CD14-positive monocyte (primary cell): Measurements from ENCODE around the gene C20orf173. TPM values are rescaled to one million over a fixed set of nuclear protein-coding genes. Genes with fewer than 3 reads are reported as not detected.

Experiments used
- DNase-seq, 3 donors: peaks; one replicate each; pipeline ENCODE4 v3.0.0-alpha.2; 2011 to 2022
- H2AFZ ChIP-seq: 2 replicates; pipeline ENCODE4 v1.6.0; 2012; ENCODE audit warnings: mild to moderate bottlenecking, low read depth, low read length, inconsistent platforms; ENCODE audit not compliant: insufficient read depth, poor library complexity, severe bottlenecking
- H3K27ac ChIP-seq, 2 donors: 1 replicate in 1 of 2; 2 replicates in 1 of 2; pipeline ENCODE4 v1.5.1; 2012 to 2013; ENCODE audit warnings: low read length in 2 of 2, control low read depth in 1 of 2, inconsistent platforms in 1 of 2, low read depth in 1 of 2, mild to moderate bottlenecking in 1 of 2
- H3K27me3 ChIP-seq, 2 donors: one replicate each; pipeline versions ENCODE4 v1.6.0 to v1.6.1; 2011 to 2013; ENCODE audit warnings: low read length in 2 of 2; ENCODE audit not compliant: control insufficient read depth in 2 of 2, insufficient read depth in 2 of 2
- H3K36me3 ChIP-seq, 2 donors: replicated peaks in 1 of 2; 1 replicate in 1 of 2; 2 replicates in 1 of 2; pipeline versions ENCODE4 v1.5.1 to v1.6.1; 2012 to 2013; ENCODE audit warnings: low read length in 2 of 2, control low read depth in 1 of 2, inconsistent platforms in 1 of 2, mild to moderate bottlenecking in 1 of 2; ENCODE audit not compliant: insufficient read depth in 2 of 2, control insufficient read depth in 1 of 2
- H3K4me1 ChIP-seq, 2 donors: 1 replicate in 1 of 2; 2 replicates in 1 of 2; pipeline versions ENCODE4 v1.5.1 to v1.6.1; 2012 to 2013; ENCODE audit warnings: low read length in 2 of 2, control low read depth in 1 of 2, inconsistent platforms in 1 of 2, mild to moderate bottlenecking in 1 of 2, moderate library complexity in 1 of 2; ENCODE audit not compliant: insufficient read depth in 2 of 2, control insufficient read depth in 1 of 2
- H3K4me2 ChIP-seq: replicated peaks from 2 replicates; pipeline ENCODE3; 2012; ENCODE audit warnings: low read length, moderate library complexity, mild to moderate bottlenecking; ENCODE audit not compliant: poor library complexity, severe bottlenecking; ENCODE audit errors: extremely low read depth
- H3K4me3 ChIP-seq, 3 experiments: fragments of 200-600 bp in 1 of 3; sonication (generic) in 1 of 3; replicated peaks in 1 of 3; 1 replicate in 2 of 3; 2 replicates in 1 of 3; pipeline ENCODE4 v1.5.1; 2011 to 2013; ENCODE audit warnings: low read length in 3 of 3, mild to moderate bottlenecking in 3 of 3, control low read depth in 2 of 3, low read depth in 2 of 3, inconsistent platforms in 1 of 3, moderate library complexity in 1 of 3
- H3K79me2 ChIP-seq: 2 replicates; pipeline ENCODE4 v1.6.0; 2012; ENCODE audit warnings: mild to moderate bottlenecking, control low read depth, inconsistent platforms, low read length, moderate library complexity; ENCODE audit not compliant: insufficient read depth
- H3K9ac ChIP-seq: 2 replicates; pipeline ENCODE4 v1.6.0; 2017; ENCODE audit warnings: low read length, mild to moderate bottlenecking; ENCODE audit not compliant: insufficient read depth, poor library complexity, severe bottlenecking
- H3K9me3 ChIP-seq, 2 donors: replicated peaks in 1 of 2; 1 replicate in 1 of 2; 2 replicates in 1 of 2; pipeline versions ENCODE4 v1.5.1 to v1.6.1; 2012 to 2013; ENCODE audit warnings: low read length in 2 of 2, control low read depth in 1 of 2; ENCODE audit not compliant: control insufficient read depth in 1 of 2, insufficient read depth in 1 of 2
- H4K20me1 ChIP-seq: 2 replicates; pipeline ENCODE4 v1.6.0; 2012; ENCODE audit warnings: mild to moderate bottlenecking, low read length, control low read depth, moderate library complexity; ENCODE audit not compliant: insufficient read depth
- H3K27ac Mint-ChIP-seq, 7 donors: one replicate each; pipeline ENCODE4 v1.8.0; 2020; ENCODE audit warnings: mild to moderate bottlenecking in 7 of 7, mixed read lengths in 7 of 7, moderate library complexity in 6 of 7, inconsistent platforms in 2 of 7
- H3K27me3 Mint-ChIP-seq, 3 donors: one replicate each; pipeline ENCODE4 v1.8.0; 2021 to 2022; ENCODE audit warnings: low read depth in 3 of 3, mild to moderate bottlenecking in 3 of 3, mixed read lengths in 3 of 3, moderate library complexity in 3 of 3, inconsistent platforms in 1 of 3
- H3K36me3 Mint-ChIP-seq, 2 donors: one replicate each; pipeline ENCODE4 v1.8.0; 2020; ENCODE audit warnings: mixed read lengths in 2 of 2, inconsistent platforms in 1 of 2, mild to moderate bottlenecking in 1 of 2
- H3K4me1 Mint-ChIP-seq: one replicate; pipeline ENCODE4 v1.8.0; 2020; ENCODE audit warnings: mild to moderate bottlenecking, mixed read lengths
- H3K4me3 Mint-ChIP-seq, 2 donors: one replicate each; pipeline ENCODE4 v1.8.0; 2020; ENCODE audit warnings: mild to moderate bottlenecking in 2 of 2, mixed read lengths in 2 of 2, moderate library complexity in 1 of 2
- H3K9me3 Mint-ChIP-seq, 7 donors: one replicate each; pipeline ENCODE4 v1.8.0; 2020 to 2022; ENCODE audit warnings: mixed read lengths in 7 of 7, mild to moderate bottlenecking in 6 of 7, moderate library complexity in 6 of 7, inconsistent platforms in 2 of 7
- CTCF ChIP-seq: fragments of 200-600 bp; IDR thresholded peaks from one replicate; pipeline ENCODE4 v1.8.0; 2022; ENCODE audit warnings: antibody characterized with exemption, mild to moderate bottlenecking
- WGBS: methylation state at CpG from one replicate; pipeline ENCODE4 v1.1.5; 2013; ENCODE audit warnings: missing lambda C conversion rate; ENCODE audit not compliant: insufficient coverage; 5-methylcytosine and 5-hydroxymethylcytosine counted together
- intact Hi-C, 2 donors: fragments of 100-400 bp; cut with micrococcal nuclease; formaldehyde crosslinking; loops; one replicate each; pipeline versions ENCODE4 v1.15.0 to v1.15.1; 2023
- polyA plus RNA-seq, 3 donors: library from polyadenylated mRNA; depleted of rRNA in 1 of 3; unstranded in 2 of 3; stranded (reverse) in 1 of 3; fragments of 300-500 nt in 2 of 3; fragments of >200 nt in 1 of 3; fragmentation: Illumina TruSeq in 2 of 3; gene quantifications; 1 replicate in 2 of 3; 2 replicates in 1 of 3; pipeline ENCODE4 v1.2.3, GENCODE V29; 2012 to 2021

The C20orf173 gene
- polyA plus RNA-seq, 3 donors, result not detected

GRCh38 chr20:35515341-35515740 lies 14.1 kb downstream of the C20orf173 start:
- no peaks in the 10 kb centered on the region for H3K9me3 ChIP-seq
- no peaks in the 10 kb centered on the region for H4K20me1 ChIP-seq
- H3K4me2 ChIP-seq, result no peak overlapping the region
- H3K79me2 ChIP-seq, result no peaks in the 10 kb centered on the region
- Mint-ChIP-seq H3K27ac (peak overlapping the region in 1 of 7 donors; percentile 40), H3K4me1 (no peaks in the 10 kb centered on the region), H3K27me3 (peaks cover 0 to 2% (median 0%) of the 10 kb centered on the region in 3 donors), H3K9me3 (no peaks in the 10 kb centered on the region), H3K36me3 (peaks cover 35 to 44% of the 10 kb centered on the region in 2 donors), H3K4me3 (no peak overlapping the region)
- no peaks in the 10 kb centered on the region for H3K27me3 ChIP-seq
- intact Hi-C loops, result no loop called here
- no peak overlapping the region for H2AFZ ChIP-seq
- H3K36me3 ChIP-seq, result peaks cover 33 to 55% of the 10 kb centered on the region in 2 donors
- no peak overlapping the region for H3K4me3 ChIP-seq
- H3K4me1 ChIP-seq, result no peaks in the 10 kb centered on the region
- DNase-seq, result no peak
- H3K9ac ChIP-seq, result no peak overlapping the region
- 100% methylated on average over 3 of the region's 4 CpGs for WGBS
- no peak overlapping the region for H3K27ac ChIP-seq
- TF ChIP-seq CTCF, result no peak

- no peak for TF ChIP-seq CTCF
- no peaks in the 10 kb centered on the region for H3K4me1 Mint-ChIP-seq
- no peaks in the 10 kb centered on the region for H3K9me3 Mint-ChIP-seq
- Histone ChIP-seq H3K4me3 (no peak overlapping the region), H3K36me3 (peaks cover 42 to 64% of the 10 kb centered on the region in 2 donors), H2AFZ (no peak overlapping the region), H3K79me2 (no peaks in the 10 kb centered on the region), H3K9ac (no peak overlapping the region), H3K4me1 (no peaks in the 10 kb centered on the region), H3K9me3 (no peaks in the 10 kb centered on the region), H3K4me2 (no peak overlapping the region), H4K20me1 (no peaks in the 10 kb centered on the region), H3K27ac (no peak overlapping the region), H3K27me3 (no peaks in the 10 kb centered on the region)
- H3K4me3 Mint-ChIP-seq, result no peak overlapping the region
- H3K36me3 Mint-ChIP-seq, result peaks cover 41 to 53% of the 10 kb centered on the region in 2 donors
- intact Hi-C loops, result no loop called here
- peak overlapping the region in 1 of 7 donors; percentile 40 for H3K27ac Mint-ChIP-seq
- WGBS, result 98% methylated on average over 5 of the region's 11 CpGs
- DNase-seq, result no peak
- peaks cover 0 to 2% (median 0%) of the 10 kb centered on the region in 3 donors for H3K27me3 Mint-ChIP-seq
Measured at GRCh38 chr20:35514371-35514932, 15.0 kb downstream of the C20orf173 start.
